Activated T-cell treated with anti-CD3 and anti-CD28 coated beads, Interleukin-2, amount 50 U/mL, for 48 hours (primary cell): ENCODE measurements around the gene RARG.

Experiments
- DNase-seq, 2 experiments: peaks; one replicate each; pipeline ENCODE4 v3.0.0-alpha.2; 2020

The RARG gene

GRCh38 chr12:53231921-53232645 is at the start of gene RARG:
Gene RARG (minus strand): TSS chr12:53232209. CDS start chr12:53227545, 4,664 bp downstream.
- DNase-seq = peak; percentile 80 to 82

GRCh38 chr12:53279888-53280498 is 48.0 kb upstream of the RARG start:
- no peak for DNase-seq

GRCh38 chr12:53279283-53279869 is 47.4 kb upstream of the RARG start:
- no peak for DNase-seq

GRCh38 chr12:53277981-53278380 is 46.0 kb upstream of the RARG start:
- no peak for DNase-seq

- DNase-seq = no peak
Observed at GRCh38 chr12:53276511-53276910, 44.5 kb upstream of the RARG start.

- no peak for DNase-seq
Observed at GRCh38 chr12:53274445-53274844, 42.4 kb upstream of the RARG start.

GRCh38 chr12:53268630-53269562 is 36.9 kb upstream of the RARG start:
- no peak for DNase-seq

GRCh38 chr12:53267999-53268629 is 36.1 kb upstream of the RARG start, which contains the start of gene ESPL1:
Gene ESPL1 (plus strand): TSS chr12:53268299. CDS start chr12:53268767, 468 bp downstream.
- DNase-seq = peak; percentile 91 to 92

- DNase-seq = peak; percentile 57 to 65
Observed at GRCh38 chr12:53267306-53267998, 35.4 kb upstream of the RARG start.

GRCh38 chr12:53265783-53266182 is 33.8 kb upstream of the RARG start:
- no peak for DNase-seq

GRCh38 chr12:53259891-53260290 is 27.9 kb upstream of the RARG start:
- no peak for DNase-seq

GRCh38 chr12:53258541-53259539 is 26.8 kb upstream of the RARG start:
- no peak for DNase-seq

GRCh38 chr12:53255996-53256395 is 24.0 kb upstream of the RARG start:
- DNase-seq = no peak

GRCh38 chr12:53254816-53255545 is 23.0 kb upstream of the RARG start:
- no peak for DNase-seq

- no peak for DNase-seq
Observed at GRCh38 chr12:53253298-53253697, 21.3 kb upstream of the RARG start.

GRCh38 chr12:53252349-53252916 is 20.4 kb upstream of the RARG start:
- peak in 1 of 2 experiments; percentile 44 for DNase-seq

- DNase-seq = peak; percentile 78 to 84
Observed at GRCh38 chr12:53251477-53252348, 19.7 kb upstream of the RARG start.

- no peak for DNase-seq
Observed at GRCh38 chr12:53245286-53245685, 13.3 kb upstream of the RARG start.
